Fibroblast of upper back skin (primary cell): ENCODE measurements around the gene DGKZ.

Source experiments
- DNase-seq: peaks from one replicate; pipeline ENCODE4 v3.0.0-alpha.2; 2013

The DGKZ gene

DNA sequence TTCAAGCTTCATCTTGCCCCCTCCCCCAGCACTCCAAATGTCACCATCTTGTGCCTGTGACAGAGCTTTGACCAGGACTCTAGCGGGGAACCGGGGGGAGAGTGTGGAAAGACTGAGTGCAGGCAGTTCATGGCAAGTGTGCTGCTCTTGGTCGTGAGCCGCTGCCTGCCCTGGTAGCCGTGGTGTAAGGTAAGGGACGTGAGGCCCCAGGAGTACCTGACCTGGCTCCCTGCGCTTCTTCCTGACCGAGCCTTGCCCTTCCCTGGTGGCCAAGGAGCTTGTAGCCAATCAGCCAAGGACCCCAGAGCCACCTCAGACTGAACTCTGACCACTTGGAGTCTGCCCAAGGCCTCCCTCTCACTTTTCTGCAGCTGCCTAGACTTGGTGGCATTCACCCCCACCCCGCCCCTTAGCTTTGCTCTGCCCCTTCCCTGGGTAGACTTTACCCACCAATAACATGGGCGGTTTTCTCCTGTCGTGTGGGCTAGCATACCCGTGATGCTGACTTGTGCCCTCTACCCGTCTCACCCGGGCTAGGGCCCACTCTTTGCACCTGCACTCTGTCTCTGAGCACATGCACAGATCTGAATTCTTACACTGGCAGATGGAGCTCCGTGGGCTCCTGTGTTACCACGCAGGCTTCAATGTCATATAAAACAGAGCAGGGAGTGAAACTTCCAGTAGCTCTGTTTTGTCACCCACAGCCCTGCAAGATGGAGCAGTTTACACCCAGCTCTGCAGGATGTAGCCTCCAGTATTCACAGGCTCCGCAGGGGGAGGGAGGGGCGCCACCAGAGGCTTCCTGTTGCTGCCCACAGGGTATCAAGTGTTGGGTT is 1.5 kb downstream of the DGKZ start:
- DNase-seq = no peak

DNA sequence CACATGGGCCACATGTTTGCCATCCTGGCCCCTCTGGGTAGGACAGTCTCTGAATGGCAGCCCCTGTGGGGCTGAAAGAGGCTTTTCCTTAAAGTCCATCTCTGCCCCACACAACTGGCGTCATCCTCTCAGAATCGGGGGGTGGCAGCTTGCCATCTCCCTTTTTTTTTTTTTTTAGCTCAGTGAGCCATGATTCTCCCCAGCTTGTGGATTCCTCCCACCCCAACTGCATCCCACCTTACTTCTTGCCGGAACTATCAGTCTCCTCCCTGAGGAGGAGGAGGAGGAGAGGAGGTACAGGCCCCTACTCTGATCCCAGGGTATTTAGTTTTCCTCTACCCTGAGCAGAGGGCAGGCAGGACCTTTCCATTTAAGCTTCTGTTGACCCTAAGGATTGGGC is 3.4 kb downstream of the DGKZ start:
- DNase-seq = no peak

DNA sequence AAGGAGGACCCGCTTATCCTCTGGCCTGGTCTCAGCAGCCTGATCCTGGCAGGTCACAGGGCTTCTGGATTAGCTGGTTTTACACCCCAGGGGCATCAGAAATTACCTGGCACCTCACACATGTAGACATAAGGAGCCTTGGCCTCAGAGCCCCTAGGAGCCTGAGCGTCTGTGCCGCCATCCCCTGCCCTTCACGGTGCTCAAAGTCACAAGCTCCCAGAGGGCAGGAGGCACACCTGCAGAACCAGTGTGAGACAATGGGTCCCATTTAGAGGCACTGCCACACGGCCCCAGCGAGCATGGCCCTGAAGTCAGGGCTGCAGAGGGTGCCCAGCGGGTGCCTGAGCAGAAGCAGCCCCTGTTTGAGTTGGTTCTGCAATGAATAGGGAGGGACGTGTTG is 3.9 kb downstream of the DGKZ start:
- DNase-seq = no peak

DNA sequence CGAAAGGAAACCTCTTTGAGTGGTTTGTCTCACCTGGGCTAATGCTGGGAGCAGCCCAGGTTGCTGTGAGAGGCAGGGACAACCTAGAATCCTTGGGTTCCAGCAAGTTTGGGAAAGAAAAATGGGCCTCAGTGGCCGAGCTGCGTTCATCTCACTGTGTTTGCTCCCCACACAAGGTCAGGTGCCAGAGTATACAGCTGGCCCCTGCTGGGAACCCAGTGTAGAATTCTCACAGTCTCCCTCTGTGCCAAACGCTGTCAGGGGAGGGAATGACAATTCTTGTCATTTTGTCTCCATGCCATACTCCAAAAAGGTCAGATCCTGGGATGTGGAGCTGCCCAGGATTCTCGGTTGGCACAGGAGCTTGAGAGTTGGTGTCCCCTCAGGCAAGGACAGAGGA is 4.3 kb downstream of the DGKZ start:
- DNase-seq = no peak

DNA sequence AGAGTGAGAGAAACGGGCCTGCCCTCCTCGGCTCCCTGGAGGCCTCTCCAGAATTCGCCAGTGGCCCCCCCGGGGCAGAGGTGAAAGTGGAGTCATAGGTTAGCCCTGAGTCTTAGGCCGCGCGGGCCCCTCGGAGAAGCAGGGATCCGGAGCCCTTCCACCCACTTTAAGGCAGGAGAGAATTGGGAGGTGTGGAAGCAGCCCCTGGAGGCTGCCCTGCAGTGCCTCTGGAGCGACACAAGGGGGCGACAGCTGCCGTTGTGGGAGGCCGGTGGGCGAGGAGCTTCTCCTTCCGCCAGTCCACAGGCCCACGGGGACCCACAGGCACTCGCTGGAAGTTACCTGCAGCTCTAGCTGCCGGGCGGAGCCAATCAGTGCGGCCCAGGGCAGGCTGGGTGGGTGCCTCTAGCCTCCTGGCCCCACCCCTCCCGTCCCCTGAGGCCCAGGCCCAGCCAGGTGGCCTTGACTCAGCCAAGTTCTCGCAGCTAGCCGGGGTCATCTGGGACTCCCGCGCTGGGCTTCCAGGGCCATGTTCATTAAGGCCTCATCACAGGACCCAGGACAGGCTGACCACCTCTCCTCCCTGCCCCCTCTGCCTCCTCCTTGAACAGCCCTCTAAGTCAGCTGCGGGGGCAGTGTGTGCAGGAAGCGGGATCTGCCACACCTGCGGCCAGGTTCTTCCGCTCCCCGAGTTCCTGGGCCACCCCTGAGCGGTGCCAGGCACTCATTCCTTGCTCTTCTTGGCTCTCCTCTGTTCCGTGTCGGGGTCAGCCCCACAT is 5.0 kb downstream of the DGKZ start:
- DNase-seq = no peak

DNA sequence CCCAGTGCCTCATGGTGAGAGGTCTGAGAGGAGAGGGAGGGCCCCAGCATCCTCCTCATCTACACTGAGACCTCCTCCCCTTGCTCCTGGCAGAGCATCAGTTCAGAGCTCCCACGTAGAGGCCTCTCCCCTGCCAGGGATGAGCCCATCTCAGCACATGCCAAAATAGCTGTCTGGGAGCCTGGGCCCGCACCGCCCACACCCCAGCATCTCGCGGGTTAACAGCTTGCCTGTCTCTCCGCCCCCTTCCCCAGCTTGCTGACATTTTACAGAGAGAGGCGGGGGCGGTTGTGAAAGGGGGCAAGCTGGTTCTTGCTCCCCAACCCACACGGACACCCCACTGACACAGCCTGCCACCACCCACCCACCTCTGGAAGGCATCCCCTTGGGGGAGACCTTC is 6.4 kb downstream of the DGKZ start:
- no peak for DNase-seq

DNA sequence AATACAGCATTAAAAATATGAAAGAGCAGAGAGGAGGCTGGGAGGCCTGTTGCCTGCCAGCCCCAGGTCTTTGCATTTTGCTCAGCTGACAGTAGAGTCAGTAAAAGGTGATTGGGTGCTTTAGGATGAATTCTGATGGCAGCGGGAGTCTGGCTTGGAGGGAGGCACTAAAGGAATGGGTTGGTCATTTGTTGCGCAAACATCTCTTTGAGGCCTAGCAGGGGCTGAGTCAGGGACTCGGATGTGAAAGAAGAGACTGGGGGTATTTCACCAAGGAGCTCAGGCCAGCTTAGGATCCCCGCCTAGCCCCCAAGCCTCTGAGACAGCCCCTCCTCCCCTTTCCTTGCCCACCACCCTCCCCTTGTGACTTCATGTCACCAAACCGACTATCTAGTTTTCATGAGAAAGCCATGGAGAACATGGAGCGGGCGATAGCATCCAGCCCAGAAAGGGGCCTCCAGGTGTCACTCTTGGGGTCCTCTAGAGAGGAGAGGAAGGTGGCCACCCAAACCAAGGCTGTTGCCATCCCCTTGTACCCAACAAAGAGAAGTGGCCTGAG is 9.7 kb downstream of the DGKZ start:
- DNase-seq = peak; percentile 72

DNA sequence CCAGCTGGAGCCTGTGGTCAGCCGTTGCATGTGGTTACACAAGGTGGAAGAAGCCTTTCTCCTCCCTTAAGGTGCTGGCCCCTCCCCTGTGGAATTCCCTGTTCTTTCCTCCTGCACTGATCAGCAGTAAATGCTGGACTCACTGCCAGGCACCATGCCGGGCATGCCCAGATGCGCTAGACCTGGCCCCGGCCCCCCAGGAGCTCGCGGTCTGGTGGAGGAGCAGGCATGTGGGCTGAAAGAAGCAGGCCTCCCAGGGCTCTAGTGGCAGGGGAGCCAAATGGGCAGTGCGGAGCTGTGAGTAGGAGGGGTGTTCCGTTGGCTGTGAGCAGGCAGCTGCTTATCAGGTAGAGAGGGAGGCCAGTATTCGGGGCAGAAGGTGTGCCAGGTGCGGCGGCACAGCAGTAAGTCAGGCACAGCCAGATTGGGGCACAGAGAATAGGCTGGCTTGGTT is 10.2 kb downstream of the DGKZ start:
- no peak for DNase-seq

DNA sequence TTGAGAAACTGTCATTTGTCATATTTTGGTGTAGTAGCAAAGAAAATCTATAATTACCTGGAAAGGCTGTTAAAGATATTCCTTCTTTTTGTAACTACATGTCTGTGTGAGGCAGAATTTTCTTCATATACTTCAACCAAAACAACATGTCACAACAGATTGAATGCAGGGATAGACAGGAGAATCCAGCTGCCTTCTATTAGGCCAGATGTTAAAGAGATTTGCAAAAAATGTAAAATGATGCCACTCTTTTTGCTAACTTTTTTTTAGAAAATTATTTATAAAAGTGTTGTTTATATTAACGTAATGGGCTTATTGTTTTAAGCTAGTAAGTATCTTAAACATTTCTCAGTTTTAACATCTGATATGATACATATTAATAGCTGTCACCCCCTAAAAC is 12.7 kb downstream of the DGKZ start:
- DNase-seq = no peak

DNA sequence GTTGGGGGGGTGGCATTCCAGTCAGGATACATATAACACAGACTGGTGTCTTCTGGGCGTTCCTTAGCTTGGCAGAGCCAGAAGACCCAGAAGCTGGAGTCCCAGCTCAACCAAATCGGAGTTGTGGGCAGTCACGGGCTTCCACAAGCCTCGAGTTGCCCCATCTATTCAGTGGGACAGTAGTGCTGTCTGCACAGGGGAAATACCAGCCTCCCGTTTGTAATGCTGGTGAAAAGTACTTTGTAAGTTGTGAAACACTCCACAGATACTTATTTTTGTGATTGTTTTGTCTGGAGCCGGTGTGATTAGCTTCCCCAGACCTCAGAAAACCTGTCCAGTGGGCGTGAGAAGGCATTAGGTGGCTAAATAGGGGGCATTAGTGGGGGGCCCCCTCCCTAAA is 13.6 kb downstream of the DGKZ start:
- DNase-seq = no peak

DNA sequence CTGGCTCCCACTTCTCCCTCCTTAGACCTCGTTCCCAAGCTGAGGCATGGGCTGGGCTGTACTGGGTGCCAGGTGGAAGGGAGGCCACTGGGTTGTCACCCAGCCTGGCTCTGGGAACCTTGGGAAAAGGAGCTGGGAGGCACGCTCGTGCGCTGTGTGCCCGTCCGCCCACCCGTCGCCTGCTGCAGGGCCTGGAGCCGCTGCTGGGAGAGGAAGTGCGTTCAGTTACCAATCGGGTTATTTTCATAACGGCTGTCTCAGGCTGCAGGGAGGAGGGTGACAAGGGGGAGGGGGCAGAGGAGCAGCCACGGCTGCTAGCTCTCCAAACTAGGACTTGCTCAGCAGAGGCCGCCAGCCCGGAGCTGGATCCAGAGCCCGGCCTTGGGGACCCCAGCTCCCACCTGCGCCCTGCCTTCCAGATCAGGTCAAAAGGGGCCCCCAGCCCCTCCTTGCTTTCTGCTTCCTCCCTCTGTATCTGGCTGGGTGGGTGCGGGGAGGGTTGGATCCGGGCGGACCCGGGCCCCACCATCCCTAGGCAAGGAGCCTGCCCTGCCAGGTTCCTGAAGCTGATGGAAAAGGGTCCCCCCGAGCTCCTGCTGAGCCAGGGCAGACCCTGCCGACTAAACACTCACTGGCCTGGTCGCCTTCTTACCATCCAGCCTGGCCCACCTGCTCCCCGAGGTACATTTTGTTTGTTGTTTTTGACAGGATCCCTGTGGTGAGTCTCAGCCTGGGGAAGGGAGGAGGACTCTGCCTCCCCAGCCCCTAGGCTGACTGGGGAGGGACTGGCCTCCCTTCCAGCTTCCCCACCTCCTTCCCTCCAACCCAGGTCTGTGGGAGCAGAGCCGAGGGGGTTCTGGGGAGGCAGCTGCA is 14.3 kb downstream of the DGKZ start:
- DNase-seq = peak; percentile 38

DNA sequence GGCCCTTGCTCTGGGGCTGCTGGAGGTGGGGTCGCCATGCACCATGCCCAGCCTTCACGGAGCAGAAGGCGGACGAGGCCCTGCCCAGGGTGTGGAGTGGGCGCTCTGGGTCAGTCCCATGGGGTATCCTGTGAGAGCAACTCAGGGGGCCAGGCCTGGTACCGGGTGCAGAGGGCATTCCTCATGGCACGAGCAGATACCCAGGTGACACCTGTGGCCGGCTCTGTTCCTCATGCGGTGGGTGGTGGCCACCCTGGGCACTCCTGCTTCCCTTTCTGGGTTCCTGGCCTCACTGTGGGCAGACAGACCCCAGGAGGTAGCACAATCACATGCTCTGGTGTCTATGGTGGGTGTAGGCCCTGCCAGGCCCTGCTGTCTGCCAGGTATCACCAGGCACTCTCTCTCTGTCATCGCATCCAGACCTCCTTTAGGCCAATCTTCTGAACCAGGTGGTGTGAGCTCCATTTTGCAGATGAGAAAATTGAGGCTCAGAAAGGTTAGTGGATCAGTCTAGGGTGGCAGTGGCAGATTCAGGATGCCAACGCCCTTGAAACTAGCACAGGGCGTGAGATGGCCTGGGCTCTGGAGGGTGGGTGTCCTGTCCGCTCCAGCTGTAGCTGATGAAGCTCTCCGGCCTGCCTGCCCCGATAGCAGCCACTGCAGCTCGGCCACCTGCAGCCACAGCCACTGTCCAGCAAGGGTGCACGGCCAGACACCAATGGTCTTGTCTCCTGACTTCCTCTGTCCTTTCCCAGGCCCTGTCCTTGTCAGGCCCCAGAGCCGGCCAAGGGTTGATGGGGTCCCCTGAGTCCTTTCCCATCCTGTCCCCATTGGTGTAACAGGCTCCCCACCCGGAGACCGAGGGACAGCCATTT is 15.1 kb downstream of the DGKZ start:
- DNase-seq = no peak

DNA sequence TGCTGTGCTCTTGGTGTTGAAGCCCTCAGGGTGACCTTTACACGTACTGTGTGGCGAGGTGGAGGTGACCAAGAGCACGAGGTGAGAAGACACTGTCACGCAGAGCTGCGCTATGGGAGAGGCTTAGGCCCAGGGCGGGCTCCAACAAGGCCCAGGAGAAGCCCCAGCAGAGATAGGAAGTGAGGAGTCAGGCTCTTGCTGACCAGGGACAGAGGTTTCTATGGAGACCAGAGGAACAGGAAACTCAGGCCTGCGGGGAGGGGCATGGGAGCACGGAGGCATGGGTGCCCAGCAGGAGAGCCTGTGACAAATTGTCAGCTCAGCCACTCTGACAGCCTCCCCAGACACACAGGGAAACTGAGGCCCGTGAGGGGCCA is 15.8 kb downstream of the DGKZ start:
- DNase-seq = no peak

DNA sequence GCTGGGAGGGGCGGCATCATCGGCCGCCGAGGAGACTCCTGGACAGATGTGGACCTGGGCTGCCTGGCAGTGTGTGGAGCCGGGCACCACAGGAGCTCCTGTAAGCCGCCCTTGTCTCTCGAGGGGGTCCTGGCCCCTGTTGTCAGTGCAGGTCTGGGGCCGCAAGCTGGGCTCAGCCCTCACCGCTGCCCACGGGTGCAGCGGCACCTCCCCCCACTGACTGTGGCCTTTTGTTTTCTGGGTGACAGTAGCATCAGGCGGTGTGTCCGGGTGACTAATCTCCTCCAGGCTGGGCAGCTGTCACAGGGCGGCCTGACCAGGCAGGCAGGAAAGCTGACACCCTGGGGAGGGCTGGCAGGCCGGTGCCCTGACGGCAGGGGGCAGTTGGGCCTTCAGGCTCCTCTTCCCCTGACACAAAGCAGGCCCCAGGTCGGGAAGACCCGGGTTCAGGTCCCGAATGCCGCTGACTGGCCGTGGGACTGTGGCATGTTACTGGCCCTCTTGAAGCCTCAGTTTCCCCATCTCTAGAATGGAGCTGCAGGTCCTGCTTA is 16.3 kb downstream of the DGKZ start:
- no peak for DNase-seq

DNA sequence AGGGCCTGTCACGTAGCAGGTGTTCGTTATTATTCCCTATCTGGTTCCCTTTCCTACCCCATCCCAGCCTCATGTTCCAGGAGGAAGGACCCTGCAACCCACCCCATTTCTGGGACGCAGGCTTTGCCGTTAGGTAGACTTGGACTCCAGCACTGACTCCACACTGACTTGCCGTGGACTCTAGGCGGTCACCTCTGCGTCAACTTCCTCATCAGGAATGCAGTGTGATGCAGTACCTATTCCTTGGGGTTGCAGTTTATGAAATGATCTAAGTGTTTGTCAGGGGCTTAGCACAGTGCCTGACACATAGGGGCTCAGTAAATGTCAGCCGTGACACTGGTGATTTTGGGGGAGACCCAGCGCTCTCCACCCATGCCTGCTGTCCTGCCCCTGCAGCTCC is 16.8 kb downstream of the DGKZ start:
- no peak for DNase-seq

DNA sequence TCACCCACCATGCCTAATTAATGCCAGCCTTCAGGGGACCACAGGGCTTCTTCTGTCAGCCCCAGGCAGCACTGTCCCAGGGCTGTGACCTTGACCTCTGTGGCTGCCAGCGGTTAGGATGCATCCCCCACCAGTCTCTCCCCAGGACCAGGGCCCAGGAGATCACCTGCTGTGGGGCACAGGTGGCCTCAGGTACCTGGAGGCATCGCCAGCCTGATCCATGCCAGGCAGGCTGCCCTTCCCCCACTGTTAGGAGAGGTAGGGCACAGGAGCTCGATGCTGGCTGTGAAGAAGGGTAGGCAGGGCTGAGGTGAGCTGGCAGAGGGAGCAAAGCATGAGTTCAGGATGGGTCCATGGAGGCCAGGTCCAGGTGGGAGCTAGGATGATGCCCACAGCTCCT is 17.5 kb downstream of the DGKZ start:
- no peak for DNase-seq

DNA sequence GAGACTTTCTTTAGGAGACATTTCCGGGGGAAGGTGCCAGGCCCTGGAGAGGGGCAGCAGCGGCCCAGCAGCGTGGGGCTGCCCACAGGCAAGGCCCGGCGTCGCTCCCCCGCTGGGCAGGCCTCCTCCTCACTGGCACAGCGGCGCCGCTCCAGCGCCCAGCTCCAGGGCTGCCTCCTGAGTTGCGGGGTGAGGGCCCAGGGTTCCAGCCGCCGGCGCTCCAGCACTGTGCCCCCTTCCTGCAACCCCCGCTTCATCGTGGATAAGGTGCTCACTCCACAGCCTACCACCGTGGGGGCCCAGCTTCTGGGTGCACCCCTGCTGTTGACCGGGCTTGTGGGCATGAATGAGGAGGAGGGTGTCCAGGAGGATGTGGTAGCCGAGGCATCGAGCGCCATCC is 19.0 kb downstream of the DGKZ start:
- DNase-seq = no peak

DNA sequence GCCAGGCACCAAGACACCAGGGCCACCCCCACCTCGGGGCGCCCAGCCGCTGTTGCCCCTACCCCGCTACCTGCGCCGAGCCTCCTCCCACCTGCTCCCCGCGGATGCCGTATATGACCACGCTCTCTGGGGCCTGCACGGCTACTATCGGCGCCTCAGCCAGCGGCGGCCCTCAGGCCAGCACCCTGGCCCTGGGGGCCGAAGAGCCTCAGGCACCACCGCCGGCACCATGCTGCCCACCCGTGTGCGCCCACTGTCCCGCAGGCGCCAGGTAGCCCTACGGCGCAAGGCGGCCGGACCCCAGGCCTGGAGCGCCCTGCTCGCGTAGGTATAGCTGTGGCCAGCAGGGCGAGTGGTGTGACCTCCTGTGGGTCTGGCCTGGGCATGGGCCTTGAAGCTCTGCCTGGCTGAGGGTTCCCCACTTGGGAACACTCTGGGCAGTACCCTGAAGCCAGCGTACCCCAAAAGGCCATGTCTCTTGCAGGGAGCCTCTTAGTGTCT is 19.4 kb downstream of the DGKZ start:
- no peak for DNase-seq

DNA sequence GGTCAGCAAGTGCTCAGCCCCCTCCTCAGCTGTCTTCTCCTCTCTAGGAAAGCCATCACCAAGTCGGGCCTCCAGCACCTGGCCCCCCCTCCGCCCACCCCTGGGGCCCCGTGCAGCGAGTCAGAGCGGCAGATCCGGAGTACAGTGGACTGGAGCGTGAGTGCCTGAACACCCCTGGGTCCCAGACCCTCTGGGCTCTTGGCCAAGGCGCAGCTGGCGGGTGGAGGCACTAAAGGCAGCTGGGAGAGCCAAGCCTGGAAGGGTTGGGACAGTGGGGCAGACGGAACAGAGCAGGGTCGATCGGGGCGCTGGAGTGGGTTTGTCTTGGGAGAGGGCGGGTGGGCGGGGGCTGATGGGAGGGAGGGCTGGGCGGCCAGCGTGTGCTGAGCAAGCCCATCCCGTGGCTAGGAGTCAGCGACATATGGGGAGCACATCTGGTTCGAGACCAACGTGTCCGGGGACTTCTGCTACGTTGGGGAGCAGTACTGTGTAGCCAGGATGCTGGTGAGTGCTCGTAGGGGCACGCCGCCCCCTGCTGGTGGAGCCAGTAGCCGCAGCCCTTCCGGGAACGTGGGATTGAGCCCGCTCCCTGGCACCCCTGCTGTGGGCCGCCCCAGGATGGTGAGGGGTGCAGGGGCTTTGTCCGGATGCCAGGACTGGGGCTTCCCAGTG is 20.1 kb downstream of the DGKZ start:
- peak; percentile 49 for DNase-seq

DNA sequence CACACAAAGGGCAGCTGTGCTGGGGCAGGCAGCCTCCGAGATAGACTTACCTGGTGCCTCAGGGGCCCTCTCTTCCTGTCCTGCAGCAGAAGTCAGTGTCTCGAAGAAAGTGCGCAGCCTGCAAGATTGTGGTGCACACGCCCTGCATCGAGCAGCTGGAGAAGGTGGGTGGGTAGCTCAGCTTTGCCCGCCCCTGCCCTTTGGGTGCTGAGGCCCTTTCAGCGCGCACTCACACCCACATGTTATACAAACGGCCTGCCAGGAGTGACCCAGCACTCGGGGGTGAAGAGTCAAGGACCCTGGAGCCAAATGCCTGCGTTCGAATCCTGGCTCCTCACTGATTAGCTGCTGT is 20.6 kb downstream of the DGKZ start:
- no peak for DNase-seq
